Activated CD4-positive, alpha-beta T cell treated with anti-CD3 and anti-CD28 coated beads, Interleukin-2, amount 50 U/mL, for 24 hours (primary cell): ENCODE measurements around the gene CXCL1.

Source experiments
- DNase-seq, 2 donors: peaks; one replicate each; pipeline ENCODE4 v3.0.0-alpha.2; 2020; ENCODE audit warnings: low read depth in 1 of 2, low spot score in 1 of 2

Gene CXCL1

DNA sequence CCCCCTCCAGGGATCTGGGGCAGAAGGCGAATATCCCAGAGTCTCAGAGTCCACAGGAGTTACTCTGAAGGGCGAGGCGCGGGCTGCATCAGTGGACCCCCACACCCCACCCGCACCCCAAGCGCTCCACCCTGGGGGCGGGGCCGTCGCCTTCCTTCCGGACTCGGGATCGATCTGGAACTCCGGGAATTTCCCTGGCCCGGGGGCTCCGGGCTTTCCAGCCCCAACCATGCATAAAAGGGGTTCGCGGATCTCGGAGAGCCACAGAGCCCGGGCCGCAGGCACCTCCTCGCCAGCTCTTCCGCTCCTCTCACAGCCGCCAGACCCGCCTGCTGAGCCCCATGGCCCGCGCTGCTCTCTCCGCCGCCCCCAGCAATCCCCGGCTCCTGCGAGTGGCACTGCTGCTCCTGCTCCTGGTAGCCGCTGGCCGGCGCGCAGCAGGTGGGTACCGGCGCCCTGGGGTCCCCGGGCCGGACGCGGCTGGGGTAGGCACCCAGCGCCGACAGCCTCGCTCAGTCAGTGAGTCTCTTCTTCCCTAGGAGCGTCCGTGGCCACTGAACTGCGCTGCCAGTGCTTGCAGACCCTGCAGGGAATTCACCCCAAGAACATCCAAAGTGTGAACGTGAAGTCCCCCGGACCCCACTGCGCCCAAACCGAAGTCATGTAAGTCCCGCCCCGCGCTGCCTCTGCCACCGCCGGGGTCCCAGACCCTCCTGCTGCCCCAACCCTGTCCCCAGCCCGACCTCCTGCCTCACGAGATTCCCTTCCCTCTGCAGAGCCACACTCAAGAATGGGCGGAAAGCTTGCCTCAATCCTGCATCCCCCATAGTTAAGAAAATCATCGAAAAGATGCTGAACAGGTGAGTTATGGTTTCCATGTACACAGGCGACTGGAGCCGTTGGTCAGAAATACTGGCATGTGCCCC is at the start of gene CXCL1:
Gene CXCL1 (plus strand): TSS at position 264 of the 926 bp plus-strand sequence. CDS start 78 bp downstream, at position 342.
- no peak for DNase-seq

DNA sequence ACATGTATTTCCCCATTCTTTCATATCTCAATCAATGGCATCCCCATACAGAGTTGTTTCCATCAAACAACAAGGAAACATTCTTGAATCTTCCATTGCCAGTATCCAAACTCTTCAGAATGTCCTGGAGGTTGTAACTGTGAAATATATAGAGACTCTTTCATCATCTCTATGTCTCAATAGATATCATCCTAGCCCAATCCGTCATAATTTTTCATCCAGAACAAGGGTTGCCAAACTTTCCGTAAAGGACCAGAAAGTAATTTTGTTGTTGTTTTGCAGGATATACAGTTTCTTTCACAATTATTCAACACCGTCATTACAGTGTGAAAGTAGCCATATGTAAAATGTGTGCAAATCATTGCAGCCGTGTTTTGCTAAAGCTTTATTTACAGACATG is 47.9 kb upstream of the CXCL1 start:
- no peak for DNase-seq

DNA sequence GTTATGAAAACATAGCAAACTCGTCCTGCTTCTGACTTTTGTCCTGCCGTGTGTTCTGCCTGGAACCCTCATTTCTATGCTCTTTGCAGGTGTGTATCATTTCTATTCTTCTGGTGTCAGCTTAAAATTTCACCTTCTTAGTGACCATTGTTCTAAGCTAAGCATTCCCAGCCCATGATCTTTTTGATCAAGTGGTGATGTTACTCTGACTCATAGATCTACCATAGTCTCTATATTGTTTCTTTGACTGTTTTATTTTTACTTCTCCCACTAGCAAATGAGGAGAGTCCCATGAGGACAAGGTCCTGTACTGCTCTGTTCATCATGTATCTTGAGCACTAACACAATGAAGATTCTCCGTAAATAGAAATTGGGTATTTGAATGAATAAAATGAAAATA is 46.8 kb upstream of the CXCL1 start:
- no peak for DNase-seq

DNA sequence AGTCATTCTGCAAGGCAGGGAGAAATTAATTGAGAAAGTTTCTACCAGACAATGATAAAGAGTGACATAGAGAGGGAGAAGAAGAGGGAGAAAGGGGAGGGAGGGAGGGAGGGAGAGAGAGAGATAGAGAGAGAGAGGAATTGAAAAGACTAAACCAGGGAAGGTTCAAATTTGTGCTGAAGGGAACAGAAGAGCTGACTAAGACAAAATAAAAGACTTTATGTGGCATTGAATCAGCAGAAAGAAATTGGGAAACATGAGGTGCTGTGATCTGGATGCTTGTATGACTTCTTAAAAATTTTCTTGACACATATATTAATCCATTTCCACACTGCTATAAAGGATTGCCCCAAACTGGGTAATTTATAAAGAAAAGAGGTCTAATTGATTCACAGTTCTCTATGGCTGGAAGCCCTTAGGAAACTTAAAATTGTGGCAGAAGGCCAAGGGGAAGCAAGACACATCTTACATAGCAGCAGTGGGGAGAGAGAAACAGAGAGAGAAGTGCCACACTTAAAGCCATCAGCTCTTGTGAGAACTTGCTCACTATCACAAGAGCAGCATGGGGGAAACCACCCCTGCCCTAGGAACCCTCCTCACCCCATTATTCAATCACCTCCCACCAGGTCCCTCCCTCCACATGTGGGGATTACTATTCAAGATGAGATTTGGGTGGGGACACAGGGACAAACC is 46.2 kb upstream of the CXCL1 start:
- DNase-seq = no peak

DNA sequence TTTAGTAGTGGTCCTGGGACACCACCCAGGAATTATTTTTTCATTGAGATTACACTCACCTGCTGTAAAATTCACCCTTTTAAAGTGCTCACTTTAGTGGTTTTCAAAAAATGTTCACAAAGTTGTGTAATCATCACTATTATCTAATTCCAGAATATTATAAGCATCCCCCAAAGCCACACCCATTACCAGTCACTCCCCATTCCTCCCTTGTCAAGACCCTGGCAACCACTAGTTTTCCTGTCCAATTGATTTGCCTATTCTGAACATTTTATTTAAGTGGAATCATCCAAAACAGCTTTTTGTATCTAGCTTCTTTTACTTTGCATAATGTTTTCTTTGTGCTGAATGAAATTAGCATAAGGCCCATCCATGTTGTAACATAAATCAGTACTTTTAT is 45.4 kb upstream of the CXCL1 start:
- DNase-seq = no peak

DNA sequence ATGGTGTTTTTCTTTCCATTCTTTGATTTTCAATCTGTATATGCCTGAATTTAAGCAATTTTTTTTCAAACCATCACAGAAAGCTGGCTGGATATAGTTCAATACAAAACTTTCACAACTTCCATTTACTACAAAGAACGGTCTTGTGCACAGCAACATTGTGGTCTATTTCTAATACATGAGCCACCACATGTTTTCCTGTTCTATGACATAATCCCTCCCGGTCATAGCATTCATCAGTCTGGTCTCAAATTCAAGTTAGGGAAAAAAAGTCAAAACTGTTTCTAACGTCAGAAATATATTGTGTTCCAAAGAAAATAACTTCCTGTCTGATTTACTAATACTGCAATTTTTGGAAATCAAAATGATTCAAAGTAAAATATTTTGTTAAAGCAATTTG is 40.2 kb upstream of the CXCL1 start:
- DNase-seq = no peak

DNA sequence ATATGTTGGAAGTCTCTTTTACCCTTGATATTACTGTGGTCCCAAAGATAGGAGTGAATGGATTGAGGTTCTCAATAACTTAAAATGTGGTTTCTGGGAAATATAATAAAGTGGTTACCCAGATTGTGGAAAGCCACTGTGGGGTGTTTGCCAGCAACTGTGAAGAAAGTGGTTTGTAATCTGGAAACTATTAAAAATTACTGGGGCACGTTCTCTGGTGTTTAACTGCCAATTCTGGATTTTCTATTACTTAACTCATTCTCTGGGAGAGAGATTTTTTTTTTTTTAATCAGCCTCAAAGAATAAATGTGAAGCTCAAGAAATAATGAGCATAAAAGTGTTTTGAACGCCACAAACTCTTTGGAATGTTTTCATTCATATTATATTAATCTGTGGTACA is 37.6 kb upstream of the CXCL1 start:
- no peak for DNase-seq

DNA sequence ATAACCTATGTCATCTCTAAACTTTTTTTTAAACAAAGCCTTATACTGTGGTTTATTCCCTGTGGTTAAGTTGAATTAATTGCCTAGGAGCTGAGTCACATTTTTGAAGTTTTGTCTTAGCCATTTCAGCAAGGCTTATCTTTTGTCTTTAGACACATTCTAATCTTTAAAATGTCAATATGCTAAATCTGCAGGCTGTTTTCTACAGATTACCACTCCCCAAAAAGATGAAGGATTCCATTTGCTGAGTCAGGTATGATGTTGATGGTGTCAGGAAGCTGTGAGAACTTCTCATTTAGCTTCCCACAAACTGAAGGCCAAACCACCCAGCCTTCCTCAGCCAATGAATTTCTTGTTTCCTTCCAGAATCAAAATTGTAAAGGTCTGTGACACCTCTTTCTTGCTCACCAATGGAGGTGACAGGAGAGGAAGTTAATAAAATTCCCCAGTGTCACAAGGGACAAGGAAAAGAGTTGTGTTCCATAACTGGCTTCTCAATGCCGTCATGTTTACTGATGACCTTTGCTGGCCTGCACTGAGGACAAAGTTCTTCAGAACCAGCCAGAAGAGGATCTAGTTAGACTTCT is 36.4 kb upstream of the CXCL1 start:
- no peak for DNase-seq

DNA sequence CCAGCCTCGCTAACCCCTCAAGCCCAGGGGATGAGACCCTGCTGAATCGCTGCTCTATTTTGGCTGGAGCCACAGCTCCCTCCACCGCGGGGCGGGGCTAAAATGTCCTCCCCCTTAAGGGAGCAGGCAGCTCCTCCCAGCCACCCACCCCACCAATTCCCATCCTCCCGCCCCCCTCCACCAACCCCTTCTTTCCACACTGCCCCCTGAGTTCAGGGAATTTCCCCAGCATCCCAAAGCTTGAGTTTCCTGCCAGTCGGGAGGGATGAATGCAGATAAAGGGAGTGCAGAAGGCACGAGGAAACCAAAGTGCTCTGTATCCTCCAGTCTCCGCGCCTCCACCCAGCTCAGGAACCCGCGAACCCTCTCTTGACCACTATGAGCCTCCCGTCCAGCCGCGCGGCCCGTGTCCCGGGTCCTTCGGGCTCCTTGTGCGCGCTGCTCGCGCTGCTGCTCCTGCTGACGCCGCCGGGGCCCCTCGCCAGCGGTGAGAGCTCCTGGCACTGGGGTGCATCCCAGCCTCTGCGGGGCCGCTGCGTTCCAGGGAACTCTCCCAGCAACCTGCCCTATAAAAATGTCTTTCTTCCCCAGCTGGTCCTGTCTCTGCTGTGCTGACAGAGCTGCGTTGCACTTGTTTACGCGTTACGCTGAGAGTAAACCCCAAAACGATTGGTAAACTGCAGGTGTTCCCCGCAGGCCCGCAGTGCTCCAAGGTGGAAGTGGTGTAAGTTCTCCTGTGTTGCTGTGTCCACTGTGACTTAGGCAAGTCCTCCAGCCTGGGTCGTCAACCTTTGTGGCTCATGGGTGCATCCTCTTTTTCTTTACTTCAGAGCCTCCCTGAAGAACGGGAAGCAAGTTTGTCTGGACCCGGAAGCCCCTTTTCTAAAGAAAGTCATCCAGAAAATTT is 32.6 kb upstream of the CXCL1 start, which contains the start of gene CXCL6:
Gene CXCL6 (plus strand): TSS at position 306 of the 907 bp plus-strand sequence. CDS start 73 bp downstream, at position 379.
- DNase-seq = no peak

DNA sequence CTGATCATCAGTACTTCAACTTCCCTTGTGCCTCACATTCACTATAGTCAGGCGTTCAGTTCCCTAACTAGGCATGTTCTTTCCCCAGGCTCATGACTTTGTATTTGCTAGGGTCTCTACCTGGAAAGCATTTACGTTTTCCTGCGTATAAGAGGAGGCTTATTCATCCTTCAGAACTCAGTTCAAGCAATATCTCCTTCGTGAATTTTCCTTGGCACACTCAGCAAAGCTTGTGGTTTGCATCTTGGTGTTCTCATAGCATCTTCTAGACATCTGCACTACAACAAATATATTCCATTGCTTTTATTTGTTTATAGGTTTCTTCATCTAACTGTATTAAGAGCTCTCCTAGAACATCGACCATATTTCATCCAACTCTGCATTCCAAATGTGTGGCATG is 30.1 kb upstream of the CXCL1 start:
- DNase-seq = no peak

DNA sequence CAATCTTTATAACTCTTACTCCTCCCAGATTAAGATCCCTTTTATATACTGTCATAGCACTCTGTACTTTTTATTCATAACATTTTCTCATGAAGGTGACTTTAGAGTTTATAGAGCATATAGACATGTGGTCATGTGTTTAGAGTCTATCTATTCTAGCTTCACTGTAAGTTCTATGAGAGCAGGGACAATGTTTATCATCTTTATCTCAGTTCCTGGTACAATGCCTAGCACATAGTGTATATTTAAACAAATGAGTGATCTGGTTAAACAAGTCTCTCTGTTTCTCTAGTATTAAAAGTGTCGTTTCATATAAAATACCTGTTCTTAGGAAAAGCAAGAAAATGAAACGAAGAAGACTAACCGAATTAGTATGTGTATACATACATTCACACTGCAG is 29.5 kb upstream of the CXCL1 start:
- no peak for DNase-seq

DNA sequence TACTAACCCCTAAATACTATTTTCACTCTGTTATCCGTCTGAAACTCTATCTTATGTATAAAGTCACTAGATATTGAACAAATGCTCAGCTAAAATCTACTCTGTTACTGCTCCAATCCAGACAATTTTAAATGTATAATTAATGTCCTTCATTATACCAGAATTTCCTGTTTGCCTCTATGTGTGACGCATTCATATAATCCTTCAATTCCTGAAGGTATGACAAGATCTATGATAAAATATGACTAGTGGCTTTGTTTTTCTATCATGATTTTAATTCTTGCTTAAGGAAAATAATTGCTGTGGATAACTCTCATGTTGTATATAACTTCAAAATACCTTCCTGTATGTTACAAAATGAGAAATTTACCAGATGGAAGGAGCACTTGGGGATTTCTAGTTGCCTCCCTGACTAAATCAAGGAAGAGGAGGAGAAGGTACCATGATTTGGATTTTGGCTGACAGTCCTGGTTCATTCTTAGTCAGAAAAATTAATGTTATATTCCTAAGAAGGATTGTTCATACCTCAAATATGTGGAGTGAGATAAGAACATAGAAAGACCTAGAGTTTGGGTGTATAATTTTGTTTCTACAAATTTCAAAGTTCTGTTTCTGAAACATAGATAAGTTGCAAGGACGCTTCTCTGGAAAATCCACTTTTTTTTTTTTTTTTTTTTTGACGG is 27.8 kb upstream of the CXCL1 start:
- no peak for DNase-seq

DNA sequence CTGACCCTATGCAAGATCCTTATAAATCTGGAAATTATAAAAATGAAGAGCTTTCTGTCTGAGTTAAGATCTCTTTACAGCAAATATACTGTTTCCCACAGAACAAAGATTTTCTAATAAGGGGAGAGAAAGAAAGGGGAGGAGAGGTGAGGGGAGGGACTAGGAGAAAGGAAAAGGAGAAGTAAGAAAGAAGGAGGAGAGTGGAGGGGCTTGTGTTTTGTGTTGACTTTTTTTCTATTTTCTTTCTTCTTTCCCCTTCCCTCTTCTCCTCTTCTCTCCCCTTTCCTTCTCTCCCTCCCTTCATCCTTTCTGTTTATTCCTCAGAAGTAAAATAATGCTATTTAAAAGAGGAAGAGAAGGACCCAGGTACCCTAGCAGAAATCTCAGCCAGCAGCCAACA is 26.5 kb upstream of the CXCL1 start:
- no peak for DNase-seq

DNA sequence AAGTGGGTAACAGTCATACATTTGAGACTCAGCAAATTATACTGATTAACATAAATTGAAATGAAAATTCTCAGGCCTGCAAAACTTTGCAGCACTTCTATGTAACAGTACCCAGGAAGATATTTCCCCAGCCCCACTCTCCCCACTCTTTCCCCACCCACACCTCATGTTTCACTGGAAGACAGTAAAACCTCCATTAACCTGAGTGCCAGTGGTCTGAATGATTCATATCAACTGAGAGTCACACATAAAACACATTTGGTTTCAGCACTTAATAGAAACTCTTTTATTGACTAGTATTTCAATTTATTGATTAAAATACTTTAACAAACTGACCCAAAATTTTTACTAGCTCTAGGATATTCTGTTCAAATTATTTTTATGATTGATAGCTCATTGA is 25.8 kb upstream of the CXCL1 start:
- no peak for DNase-seq

DNA sequence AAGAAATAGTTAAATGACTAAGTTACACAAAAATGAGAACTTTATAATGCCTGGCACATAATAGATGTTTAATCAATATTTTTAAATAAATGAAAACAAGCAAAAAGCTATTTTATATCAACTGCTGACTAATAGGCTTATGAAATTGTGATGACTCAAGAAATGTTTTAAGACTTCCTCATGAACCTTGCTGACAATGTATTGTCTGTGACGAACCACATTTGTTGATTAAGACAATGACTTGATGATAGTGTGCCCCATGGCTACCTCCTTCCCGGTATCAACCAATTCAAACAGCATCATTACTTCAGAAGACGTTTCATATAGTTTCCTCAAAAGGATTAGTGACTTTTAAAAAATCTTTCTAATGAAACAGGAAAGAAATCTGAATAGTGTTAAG is 24.8 kb upstream of the CXCL1 start:
- DNase-seq = no peak

DNA sequence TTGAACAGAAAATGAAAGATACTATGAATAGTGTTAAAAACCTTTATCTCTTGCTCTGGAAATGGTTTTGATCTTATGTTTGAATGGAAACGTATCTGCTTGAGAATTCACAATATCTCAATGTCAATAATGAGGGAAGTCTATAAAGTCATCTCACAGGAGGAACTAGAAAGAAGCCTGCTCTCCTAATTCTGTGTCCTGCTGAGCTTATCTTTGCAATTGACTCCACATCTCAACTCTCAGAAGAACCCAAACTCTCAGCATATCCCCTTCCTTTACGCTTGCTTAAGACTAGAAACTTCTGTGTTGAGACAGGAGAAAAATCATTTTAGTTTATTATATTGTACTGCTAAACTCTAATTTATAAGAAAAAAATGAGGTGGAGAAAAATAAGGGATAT is 24.4 kb upstream of the CXCL1 start:
- DNase-seq = no peak

DNA sequence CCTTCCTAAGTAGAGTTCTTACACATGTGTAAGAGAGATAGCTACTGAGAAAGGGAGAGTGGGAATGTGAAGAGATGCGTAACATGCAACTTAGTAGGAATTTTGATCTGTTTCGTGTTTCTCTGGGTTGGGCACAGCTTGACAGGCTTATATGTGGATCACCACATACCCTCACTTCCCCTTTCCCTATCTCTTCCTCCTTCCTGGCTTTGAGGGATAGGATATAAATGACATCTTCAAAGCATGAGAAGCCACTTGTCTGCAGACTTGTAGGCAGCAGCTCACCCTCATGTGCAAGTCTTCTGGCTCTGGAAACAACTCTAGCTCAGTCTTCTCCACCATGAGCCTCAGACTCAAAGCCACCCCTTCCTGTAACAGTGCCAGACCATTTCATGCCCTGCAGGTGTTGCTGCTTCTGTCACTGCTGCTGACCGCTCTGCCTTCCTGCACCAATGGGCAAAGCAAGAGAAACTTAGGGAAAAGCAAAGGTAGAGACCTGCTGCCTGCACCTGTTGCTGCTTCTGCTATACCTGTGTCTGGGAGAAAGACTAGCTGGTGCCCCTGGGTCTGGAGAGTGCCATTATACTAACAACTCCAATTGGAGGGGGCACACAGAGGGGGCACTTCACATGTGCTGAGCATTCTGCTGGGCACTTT is 21.5 kb upstream of the CXCL1 start:
- DNase-seq = no peak

DNA sequence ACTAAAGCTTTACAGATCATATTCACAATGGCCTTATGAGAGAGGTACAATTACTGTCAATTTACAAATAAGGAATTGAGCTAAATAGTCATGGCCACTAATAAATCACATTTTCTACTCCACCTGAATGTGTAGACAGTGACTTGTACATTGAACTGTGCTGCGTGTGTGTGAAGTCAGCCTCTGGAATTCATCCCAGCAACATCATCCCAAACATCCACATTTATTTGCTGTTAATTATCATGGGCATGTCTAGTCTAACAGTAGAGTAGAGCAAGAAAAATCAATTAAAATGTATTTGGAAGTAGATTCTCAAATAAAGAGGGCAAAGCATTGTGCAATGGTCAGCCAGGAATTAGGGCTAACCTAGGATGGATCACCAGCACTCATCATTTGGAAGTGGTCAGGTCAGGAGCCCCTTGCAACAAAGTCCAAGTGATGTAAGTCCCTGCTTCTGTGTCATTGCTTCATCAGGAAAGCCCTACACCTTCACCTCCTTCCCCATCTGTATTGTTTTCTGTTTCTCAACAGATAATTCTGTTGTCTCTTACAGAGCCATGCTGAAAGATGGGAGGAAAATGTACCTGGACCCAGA is 20.9 kb upstream of the CXCL1 start:
- no peak for DNase-seq

DNA sequence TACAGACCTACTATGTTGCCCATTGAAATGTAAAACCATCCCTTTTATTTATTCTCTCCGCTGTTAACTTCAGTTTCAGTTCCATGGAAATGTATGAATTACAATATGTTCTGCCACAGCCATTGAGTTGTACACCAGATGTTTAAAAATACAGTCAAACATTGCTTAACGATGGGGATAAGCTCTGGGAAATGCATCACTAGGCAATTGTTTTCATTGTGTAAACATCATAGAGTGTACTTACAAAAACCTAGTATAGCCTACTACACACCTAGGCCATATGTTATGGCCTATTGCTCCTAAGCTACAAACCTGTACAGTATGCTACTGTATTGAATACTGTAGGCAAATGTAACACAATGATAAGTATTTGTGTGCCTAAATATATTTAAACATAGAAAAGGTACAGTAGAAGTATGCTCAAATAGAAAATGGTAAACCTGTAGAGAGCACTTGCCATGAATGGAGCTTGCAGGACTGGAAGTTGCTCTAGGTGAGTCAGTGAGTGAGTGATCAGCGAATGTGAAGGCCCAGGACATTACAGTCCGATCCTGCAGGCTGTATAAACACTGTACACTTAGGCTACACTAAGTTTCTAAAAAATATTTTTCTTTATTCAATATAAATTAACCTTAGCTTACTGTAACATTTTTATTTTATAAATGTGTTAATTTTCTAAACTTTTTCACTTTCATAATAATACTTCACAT is 18.8 kb upstream of the CXCL1 start:
- DNase-seq = no peak
